HepG2 (cell line): Measurements from ENCODE around the gene ZBTB43. TPM values are rescaled to one million over a fixed set of nuclear protein-coding genes. Genes with fewer than 3 reads are reported as not detected.

Source experiments
- ATAC-seq: fragments of 200-7000 bp; cut with Tn5 transposase; 3 replicates; pipeline ENCODE4 v1.9.1; 2020; ENCODE audit warnings: mild to moderate bottlenecking, moderate library complexity
- BruUV-seq: library from RNA; stranded (reverse); fragments of 400-500 nt; replicated peaks from 2 replicates; lab custom pipeline; 2021; lab: Mats Ljungman, UMichigan
- CTCF ChIA-PET: fragments of 300-600 bp; formaldehyde crosslinking; extraction: SDS; loops from one replicate; lab custom pipeline; 2021; ENCODE audit warnings: low total read pairs, inconsistent platforms, low intra/inter-chr PET ratio; lab: Yijun Ruan, JAX
- POLR2A ChIA-PET: fragments of 350-600 bp; sonication (Branson Sonifier 250); formaldehyde crosslinking; loops from one replicate; lab custom pipeline; 2020; ENCODE audit warnings: antibody characterized with exemption, inconsistent platforms; lab: Yijun Ruan, JAX
- DNase-seq: peaks from one replicate; pipeline ENCODE4 v3.0.0-alpha.2; 2015; ENCODE audit warnings: low spot score
- FAIRE-seq: peaks from 3 replicates; lab custom pipeline; 2011; peaks lifted over from hg19 to GRCh38; lab: Jason Lieb, UNC
- H2AFZ ChIP-seq: one replicate; pipeline ENCODE4 v1.6.1; 2011; ENCODE audit warnings: low read length, inconsistent platforms
- H3K27ac ChIP-seq: fragments of 300-600 bp; 3 replicates; pipeline ENCODE4 v1.8.0; 2011; ENCODE audit warnings: mixed run types, mild to moderate bottlenecking, mixed read lengths, low read length, inconsistent platforms; ENCODE audit not compliant: insufficient read depth; ENCODE audit errors: extremely low read length
- H3K27me3 ChIP-seq, 2 experiments: fragments of 200-600 bp in 1 of 2; 2 replicates in 1 of 2; 3 replicates in 1 of 2; pipeline versions ENCODE4 v1.6.0 to v1.8.0; 2011; ENCODE audit warnings: low read length in 2 of 2, mild to moderate bottlenecking in 2 of 2, moderate library complexity in 2 of 2, inconsistent platforms in 1 of 2; ENCODE audit not compliant: insufficient read depth in 2 of 2, control insufficient read depth in 1 of 2
- H3K36me3 ChIP-seq, 2 experiments: fragments of 200-600 bp in 1 of 2; replicated peaks in 1 of 2; 2 replicates in 1 of 2; 3 replicates in 1 of 2; pipeline versions ENCODE4 v1.5.1 to v1.8.0; 2011; ENCODE audit warnings: low read length in 2 of 2, inconsistent platforms in 1 of 2; ENCODE audit not compliant: insufficient read depth in 2 of 2, control insufficient read depth in 1 of 2
- H3K4me1 ChIP-seq: 2 replicates; pipeline ENCODE4 v1.5.1; 2012; ENCODE audit warnings: low read length, inconsistent platforms; ENCODE audit not compliant: insufficient read depth
- H3K4me2 ChIP-seq: 2 replicates; pipeline ENCODE4 v1.6.0; 2011; ENCODE audit warnings: low read depth, low read length, inconsistent platforms
- H3K4me3 ChIP-seq, 3 experiments: fragments of 200-600 bp in 1 of 3; sonication (generic), shearing (Covaris generic) in 1 of 3; replicated peaks in 1 of 3; 2 replicates each; pipeline ENCODE4 v1.5.1; 2011 to 2016; ENCODE audit warnings: low read length in 3 of 3, inconsistent platforms in 2 of 3, low read depth in 2 of 3, mild to moderate bottlenecking in 2 of 3, control low read depth in 1 of 3, mixed read lengths in 1 of 3; ENCODE audit not compliant: insufficient read depth in 1 of 3
- H3K79me2 ChIP-seq: one replicate; pipeline ENCODE4 v1.6.1; 2011; ENCODE audit warnings: low read length, inconsistent platforms; ENCODE audit not compliant: insufficient read depth
- H3K9ac ChIP-seq: 2 replicates; pipeline ENCODE4 v1.6.0; 2011; ENCODE audit warnings: mild to moderate bottlenecking, low read depth, low read length, inconsistent platforms; ENCODE audit not compliant: insufficient read depth
- H3K9me3 ChIP-seq: 2 replicates; pipeline ENCODE4 v1.5.1; 2012; ENCODE audit warnings: mild to moderate bottlenecking, low read length
- H4K20me1 ChIP-seq: 2 replicates; pipeline ENCODE4 v1.6.0; 2011; ENCODE audit warnings: inconsistent platforms, mild to moderate bottlenecking, low read length, moderate library complexity; ENCODE audit not compliant: insufficient read depth
- FOSL2 ChIP-seq: sonication (generic); formaldehyde crosslinking; IDR thresholded peaks from 2 replicates; pipeline ENCODE4 v1.4.0; 2020; ENCODE audit warnings: missing genetic modification reagents
- HINFP ChIP-seq: sonication (generic); formaldehyde crosslinking; IDR thresholded peaks from 2 replicates; pipeline ENCODE4 v1.4.0; 2020; ENCODE audit warnings: low read depth, mild to moderate bottlenecking, missing genetic modification reagents
- ZNF205 ChIP-seq: IDR thresholded peaks from 2 replicates; pipeline ENCODE4 v1.6.1; 2018; ENCODE audit warnings: missing biosample characterization, missing genetic modification reagents
- ZNF282 ChIP-seq: fragments of 450-650 bp; IDR thresholded peaks from 2 replicates; pipeline ENCODE4 v1.6.1; 2018; ENCODE audit not compliant: partially characterized antibody
- ZNF616 ChIP-seq: sonication (generic); formaldehyde crosslinking; IDR thresholded peaks from 2 replicates; pipeline ENCODE4 v1.5.0; 2020; ENCODE audit warnings: low read depth, mild to moderate bottlenecking, missing genetic modification reagents
- WGBS: methylation state at CpG from one replicate; pipeline ENCODE4 v1.1.6; 2017; ENCODE audit warnings: low lambda C conversion rate; 5-methylcytosine and 5-hydroxymethylcytosine counted together
- in situ Hi-C: cut with HindIII; loops from 2 replicates; pipeline ENCODE4 v1.10.0; 2017; ENCODE audit warnings: low pct_unique_long_range_greater_than_20kb; ENCODE audit not compliant: extremely low pct_ligation_motif_present
- intact Hi-C: fragments of 100-400 bp; cut with micrococcal nuclease; formaldehyde crosslinking; loops from one replicate; pipeline ENCODE4 v1.10.0; 2022; ENCODE audit not compliant: unreplicated experiment
- polyA plus RNA-seq, 8 experiments: library from polyadenylated mRNA; depleted of rRNA in 3 of 8; stranded (reverse) in 7 of 8; unstranded in 1 of 8; fragments of >200 nt; fragmentation: Illumina TruSeq in 4 of 8; extraction: Trizol in 4 of 8; gene quantifications; 2 replicates each; pipeline versions ENCODE4 v1.2.1 to v1.2.3, GENCODE V29; 2011 to 2016; ENCODE audit warnings: low read depth in 4 of 8, missing spikeins in 1 of 8, mixed read lengths in 1 of 8; ENCODE audit not compliant: insufficient read depth in 1 of 8
- total RNA-seq, 5 experiments: library from RNA; depleted of rRNA; stranded (reverse); fragments of >200 nt; fragmentation: Illumina TruSeq; extraction: Trizol; gene quantifications; 2 replicates each; pipeline ENCODE4 v1.2.3, GENCODE V29; 2016; ENCODE audit warnings: low read depth in 1 of 5

ZBTB43 gene
- total and polyA plus RNA-seq, 2 of the 13 experiments (the other 11 are each of a cell fraction or from before 2014, with no cell fraction given): 7.1 to 31.4 TPM

- Histone ChIP-seq H3K27ac (no peak overlapping the region), H4K20me1 (no peaks in the 10 kb centered on the region), H3K4me3 (no peak overlapping the region), H3K9ac (no peak overlapping the region), H3K9me3 (no peaks in the 10 kb centered on the region), H3K36me3 (no peaks in the 10 kb centered on the region), H2AFZ (no peak overlapping the region), H3K4me2 (no peak overlapping the region), H3K79me2 (no peaks in the 10 kb centered on the region), H3K27me3 (peaks cover 3 to 36% of the 10 kb centered on the region in 2 experiments; a peak in 2 of 5 replicates), H3K4me1 (peaks cover 7% of the 10 kb centered on the region; the same call in 1 of the 2 replicates)
- no peak for FAIRE-seq
- intact Hi-C loops (no loop called here), in situ Hi-C loops (no loop called here)
- 30% methylated on average over 4 of the region's 6 CpGs for WGBS
- CTCF ChIA-PET: no interaction called here
- no peak for ATAC-seq
- POLR2A ChIA-PET: no interaction called here
- BruUV-seq: no TSS peak
- no peak for DNase-seq
- TF ChIP-seq FOSL2 (CRISPR knock-in tag) (no peak), HINFP (CRISPR knock-in tag) (no peak), ZNF616 (CRISPR knock-in tag) (no peak), ZNF205 (no peak)
These were observed 47.9 kb upstream of the ZBTB43 start for GRCh38 chr9:126756876-126757415.

- POLR2A ChIA-PET: no interaction called here
- FAIRE-seq: no peak
- no peaks in the 10 kb centered on the region for H3K36me3 ChIP-seq
- no peak for TF ChIP-seq ZNF282
- TF ChIP-seq, all 625 proteins: peak for 0
- no peak overlapping the region for H3K9ac ChIP-seq
- H3K4me1 ChIP-seq: no peaks in the 10 kb centered on the region
- H3K4me2 ChIP-seq: no peak overlapping the region
- H3K79me2 ChIP-seq: no peaks in the 10 kb centered on the region
- intact Hi-C loops (no loop called here), in situ Hi-C loops (no loop called here)
- CTCF ChIA-PET: no interaction called here
- H3K27ac ChIP-seq: no peak overlapping the region
- H2AFZ ChIP-seq: no peak overlapping the region
- BruUV-seq: no TSS peak
- no peaks in the 10 kb centered on the region for H4K20me1 ChIP-seq
- DNase-seq: no peak
- no peak overlapping the region for H3K4me3 ChIP-seq
- 33% methylated on average over 3 of the region's 7 CpGs for WGBS
- no peak for ATAC-seq
- H3K9me3 ChIP-seq: no peaks in the 10 kb centered on the region
- H3K27me3 ChIP-seq: peaks cover 2 to 28% of the 10 kb centered on the region in 2 experiments; a peak in 2 of 5 replicates
These were observed 45.8 kb upstream of the ZBTB43 start for GRCh38 chr9:126758916-126759585.
